Type B pancreatic cell (in vitro differentiated cells): ENCODE results near the gene MS4A10. TPM values are rescaled to one million over a fixed set of nuclear protein-coding genes. Genes with fewer than 3 reads are reported as not detected.
A peak's percentile ranks its signal among the peaks of the same experiment; 100 is the strongest.

Experiments
- DNase-seq: peaks from one replicate; pipeline ENCODE4 v3.0.0; 2021; ENCODE audit warnings: mixed read lengths; ENCODE audit not compliant: unreplicated experiment; ENCODE audit errors: extremely low spot score
- H3K27ac Mint-ChIP-seq: 2 replicates; pipeline ENCODE4 v1.8.0; 2021; ENCODE audit warnings: mild to moderate bottlenecking, mixed read lengths
- H3K27me3 Mint-ChIP-seq: 2 replicates; pipeline ENCODE4 v1.8.0; 2021; ENCODE audit warnings: mixed read lengths
- H3K36me3 Mint-ChIP-seq: 2 replicates; pipeline ENCODE4 v1.8.0; 2021; ENCODE audit warnings: mixed read lengths
- H3K4me1 Mint-ChIP-seq: one replicate; pipeline ENCODE4 v1.8.0; 2021; ENCODE audit warnings: mixed read lengths; ENCODE audit not compliant: unreplicated experiment
- H3K4me3 Mint-ChIP-seq: 2 replicates; pipeline ENCODE4 v1.8.0; 2021; ENCODE audit warnings: mild to moderate bottlenecking, mixed read lengths
- H3K9me3 Mint-ChIP-seq: 2 replicates; pipeline ENCODE4 v1.8.0; 2021; ENCODE audit warnings: mixed read lengths
- CTCF ChIP-seq: fragments of 200-600 bp; sonication (generic); conservative IDR thresholded peaks from 2 replicates; pipeline ENCODE4 v1.5.0; 2021; ENCODE audit warnings: antibody characterized with exemption, mild to moderate bottlenecking
- total RNA-seq: library from RNA; stranded (reverse); gene quantifications from 2 replicates; pipeline ENCODE4 v1.2.1, GENCODE V29; 2021; ENCODE audit warnings: low replicate concordance

Gene MS4A10
- total RNA-seq, 1 donor from 2014 or later: not detected

DNA sequence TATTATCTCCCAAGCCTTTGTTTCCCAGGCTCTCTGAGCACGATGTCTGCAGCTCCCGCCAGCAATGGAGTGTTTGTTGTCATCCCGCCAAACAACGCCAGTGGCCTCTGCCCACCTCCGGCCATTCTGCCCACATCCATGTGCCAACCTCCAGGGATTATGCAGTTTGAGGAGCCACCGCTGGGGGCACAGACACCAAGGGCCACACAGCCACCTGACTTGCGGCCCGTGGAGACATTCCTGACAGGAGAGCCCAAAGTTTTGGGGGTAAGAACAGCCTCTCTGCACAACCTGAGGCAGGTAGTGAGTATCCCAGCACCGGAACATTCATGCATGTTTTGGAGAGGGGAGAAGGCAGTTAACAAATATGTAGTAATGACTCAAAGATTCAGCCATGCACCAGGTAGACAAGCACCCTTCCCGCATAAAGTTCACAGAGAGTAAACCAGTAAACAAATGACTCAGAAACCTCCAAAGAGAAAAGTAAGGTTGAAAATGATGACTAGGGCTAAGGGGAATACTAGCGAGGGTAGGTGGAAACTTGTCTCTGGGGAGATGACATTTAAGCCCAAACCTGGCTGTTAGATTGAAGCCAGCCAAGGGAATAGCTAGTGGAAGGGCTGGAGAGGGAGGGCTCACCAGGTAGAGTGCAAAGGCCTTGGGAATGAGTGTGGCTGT lies 21.3 kb upstream of the MS4A10 start:
- no peaks in the 10 kb centered on the region for H3K36me3 Mint-ChIP-seq
- no peak overlapping the region for H3K27ac Mint-ChIP-seq
- no peak overlapping the region for H3K4me3 Mint-ChIP-seq
- DNase-seq: no peak
- no peaks in the 10 kb centered on the region for H3K4me1 Mint-ChIP-seq
- H3K27me3 Mint-ChIP-seq: peaks cover 11% of the 10 kb centered on the region
- H3K9me3 Mint-ChIP-seq: no peaks in the 10 kb centered on the region
- no peak for TF ChIP-seq CTCF

DNA sequence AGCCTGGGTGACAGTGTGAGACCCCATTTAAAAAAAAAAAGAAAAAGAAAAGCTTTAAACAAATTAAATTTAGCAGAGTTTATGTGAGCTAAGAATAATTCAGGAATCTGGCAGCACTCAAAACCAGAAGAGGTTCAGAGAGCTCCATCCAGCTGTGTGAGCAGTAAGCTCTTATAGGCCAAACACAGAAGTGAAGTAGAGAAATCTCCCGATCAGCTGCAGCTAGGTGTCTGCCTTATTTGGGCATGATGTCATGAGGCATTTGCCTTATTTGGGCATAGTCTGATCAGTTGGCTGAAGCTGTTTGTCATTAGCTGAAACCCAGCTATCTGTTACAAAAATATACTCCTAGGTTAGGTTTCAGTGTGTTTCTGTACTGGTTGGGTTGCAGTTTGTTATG lies 20.3 kb upstream of the MS4A10 start:
- H3K4me3 Mint-ChIP-seq: no peak overlapping the region
- no peaks in the 10 kb centered on the region for H3K36me3 Mint-ChIP-seq
- H3K27me3 Mint-ChIP-seq: peaks cover 10% of the 10 kb centered on the region
- DNase-seq: no peak
- no peaks in the 10 kb centered on the region for H3K4me1 Mint-ChIP-seq
- no peaks in the 10 kb centered on the region for H3K9me3 Mint-ChIP-seq
- TF ChIP-seq CTCF: no peak
- no peak overlapping the region for H3K27ac Mint-ChIP-seq

- Mint-ChIP-seq H3K36me3 (no peaks in the 10 kb centered on the region), H3K4me3 (no peak overlapping the region), H3K27me3 (peaks cover 8% of the 10 kb centered on the region), H3K27ac (no peak overlapping the region), H3K4me1 (no peaks in the 10 kb centered on the region), H3K9me3 (no peaks in the 10 kb centered on the region)
- DNase-seq: no peak
- no peak for TF ChIP-seq CTCF
Observed at GRCh38 chr11:60765355-60765754, 19.8 kb upstream of the MS4A10 start.

- no peak overlapping the region for H3K4me3 Mint-ChIP-seq
- no peaks in the 10 kb centered on the region for H3K36me3 Mint-ChIP-seq
- no peak for DNase-seq
- no peaks in the 10 kb centered on the region for H3K4me1 Mint-ChIP-seq
- peaks cover 8% of the 10 kb centered on the region for H3K27me3 Mint-ChIP-seq
- H3K27ac Mint-ChIP-seq: no peak overlapping the region
- H3K9me3 Mint-ChIP-seq: no peaks in the 10 kb centered on the region
- TF ChIP-seq CTCF: no peak
Observed at GRCh38 chr11:60766547-60766946, 18.6 kb upstream of the MS4A10 start.

GRCh38 chr11:60767388-60767811 lies 17.7 kb upstream of the MS4A10 start:
- peaks cover 12% of the 10 kb centered on the region for H3K27me3 Mint-ChIP-seq
- DNase-seq: no peak
- peak; percentile 68 for TF ChIP-seq CTCF
- no peak overlapping the region for H3K27ac Mint-ChIP-seq
- no peaks in the 10 kb centered on the region for H3K36me3 Mint-ChIP-seq
- no peaks in the 10 kb centered on the region for H3K4me1 Mint-ChIP-seq
- no peaks in the 10 kb centered on the region for H3K9me3 Mint-ChIP-seq
- H3K4me3 Mint-ChIP-seq: no peak overlapping the region

- Mint-ChIP-seq H3K27ac (no peak overlapping the region), H3K27me3 (peaks cover 12% of the 10 kb centered on the region), H3K36me3 (no peaks in the 10 kb centered on the region), H3K9me3 (no peaks in the 10 kb centered on the region), H3K4me3 (no peak overlapping the region), H3K4me1 (no peaks in the 10 kb centered on the region)
- DNase-seq: no peak
- no peak for TF ChIP-seq CTCF
Observed at GRCh38 chr11:60768202-60768601, 16.9 kb upstream of the MS4A10 start.
